ENCODE measurements around the gene BIRC6.

- TF ChIP-seq EZH2 (IDR thresholded peaks at IDR 0.05; ENCODE audit: borderline replicate concordance, insufficient read depth, low read depth, low read length, poor library complexity, severe bottlenecking) (no peak), CTCF (IDR thresholded peaks at IDR 0.05) (no peak)
These were observed 3.6 kb downstream of the BIRC6 start for GRCh38 chr2:32360416-32360815.
